Pancreas (tissue), 10 donors: ENCODE data around the gene AMN. TPM values are rescaled to one million over a fixed set of nuclear protein-coding genes. Genes with fewer than 3 reads are reported as not detected.

Experiments
- ATAC-seq, 4 donors: fragments of 200-7000 bp; cut with Tn5 transposase; one replicate each; pipeline versions ENCODE4 v1.8.0 to v1.9.1; 2020; ENCODE audit warnings: mild to moderate bottlenecking in 4 of 4, moderate library complexity in 4 of 4
- DNase-seq, 6 donors: peaks; one replicate each; pipeline ENCODE4 v3.0.0-alpha.2; 2020
- FAIRE-seq: peaks from 2 replicates; lab custom pipeline; 2012; peaks lifted over from hg19 to GRCh38; lab: Jason Lieb, UNC
- H3K27ac ChIP-seq, 4 donors: fragments of 200-600 bp; sonication (generic); 1 replicate in 3 of 4; 2 replicates in 1 of 4; pipeline versions ENCODE4 v1.5.0 to v1.8.0; 2020
- H3K27me3 ChIP-seq, 4 donors: fragments of 200-600 bp; one replicate each; pipeline ENCODE4 v1.8.0; 2021
- H3K36me3 ChIP-seq, 3 donors: fragments of 200-600 bp; sonication (generic) in 1 of 3; one replicate each; pipeline versions ENCODE4 v1.5.0 to v1.8.0; 2020 to 2021
- H3K4me1 ChIP-seq, 3 donors: fragments of 200-600 bp; one replicate each; pipeline ENCODE4 v1.8.0; 2021
- H3K4me3 ChIP-seq, 4 donors: fragments of 200-600 bp; sonication (generic) in 2 of 4; one replicate each; pipeline versions ENCODE4 v1.5.0 to v1.8.0; 2020 to 2021
- H3K9me3 ChIP-seq, 4 donors: fragments of 200-600 bp; one replicate each; pipeline ENCODE4 v1.8.0; 2021
- WGBS, 2 donors: extraction: QIAGEN DNeasy Blood & Tissue Kit; methylation state at CpG; one replicate each; pipeline ENCODE4 v1.1.7; 2013; 5-methylcytosine and 5-hydroxymethylcytosine counted together
- intact Hi-C, 3 donors: fragments of 100-400 bp; cut with DNase I; formaldehyde crosslinking; loops; one replicate each; pipeline versions ENCODE4 v1.11.1 to v1.14.2; 2022
- polyA plus RNA-seq, 2 donors: library from polyadenylated mRNA; stranded (reverse); fragments of 200-250 nt; gene quantifications; one replicate each; pipeline ENCODE4 v1.2.3, GENCODE V29; 2013
- total RNA-seq, 6 donors: library from RNA; stranded (reverse); fragmentation: NEBNext Ultra II Directional in 4 of 6; extraction: Animal tissue kit (Norgen Biotek cat#: 25700) in 4 of 6; gene quantifications; one replicate each; pipeline versions ENCODE4 v1.2.1 to v1.2.4, GENCODE V29; 2021 to 2023
- TF ChIP-seq, protein P1 (sequence below), 4 donors: fragments of 200-600 bp; sonication (generic) in 3 of 4; IDR thresholded peaks; one replicate each; pipeline versions ENCODE4 v1.5.0 to v1.8.0; 2021; ENCODE audit warnings: antibody characterized with exemption in 4 of 4
- donor health status: healthy with polysubstance abuse.
- donor health status: DM: no; HTN: no; CAD: no; lungs with moderate emphysema.
- donor health status: DM: no; HTN: no; CAD: no.
- donor health status: control.
- donor health status: control.
- donor health status: Bipolar disorder and iron deficiency.
- donor health status: DM: yes; HTN: yes; CAD: no.
- donor health status: DM: no; HTN: no; CAD: no.
- donor health status: DM: no; HTN: no; CAD: no.
- donor health status: DM: yes; HTN: yes; CAD: no.

AMN gene
- total and polyA plus RNA-seq, 8 donors: 1.0 to 4.3 (median 1.5) TPM

DNA sequence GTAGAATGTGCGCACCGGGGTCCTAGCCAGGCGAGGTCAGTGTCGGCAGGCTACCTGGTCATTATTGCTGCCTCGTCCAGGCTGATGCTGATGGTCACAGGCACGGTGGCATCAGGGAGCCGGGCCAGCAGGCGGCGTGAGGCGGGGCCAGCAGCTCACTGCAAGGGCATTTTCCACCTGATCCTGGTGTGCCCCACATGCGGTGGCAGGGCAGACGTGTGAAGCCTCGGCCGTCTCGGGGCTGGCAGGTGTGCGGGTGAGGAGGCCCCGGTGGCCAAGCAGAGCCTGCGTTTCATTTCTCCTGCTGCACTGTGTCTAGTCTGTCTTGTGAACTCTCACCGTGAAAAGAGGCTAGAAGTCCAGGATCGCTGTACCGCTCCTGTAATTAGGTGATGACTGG, 12.0 kb upstream of the AMN start:
- no peak for ATAC-seq
- Histone ChIP-seq H3K4me1 (no peaks in the 10 kb centered on the region), H3K27me3 (no peaks in the 10 kb centered on the region), H3K4me3 (no peak overlapping the region), H3K9me3 (no peaks in the 10 kb centered on the region), H3K36me3 (no peaks in the 10 kb centered on the region), H3K27ac (no peak overlapping the region)
- TF ChIP-seq, protein P1, sequence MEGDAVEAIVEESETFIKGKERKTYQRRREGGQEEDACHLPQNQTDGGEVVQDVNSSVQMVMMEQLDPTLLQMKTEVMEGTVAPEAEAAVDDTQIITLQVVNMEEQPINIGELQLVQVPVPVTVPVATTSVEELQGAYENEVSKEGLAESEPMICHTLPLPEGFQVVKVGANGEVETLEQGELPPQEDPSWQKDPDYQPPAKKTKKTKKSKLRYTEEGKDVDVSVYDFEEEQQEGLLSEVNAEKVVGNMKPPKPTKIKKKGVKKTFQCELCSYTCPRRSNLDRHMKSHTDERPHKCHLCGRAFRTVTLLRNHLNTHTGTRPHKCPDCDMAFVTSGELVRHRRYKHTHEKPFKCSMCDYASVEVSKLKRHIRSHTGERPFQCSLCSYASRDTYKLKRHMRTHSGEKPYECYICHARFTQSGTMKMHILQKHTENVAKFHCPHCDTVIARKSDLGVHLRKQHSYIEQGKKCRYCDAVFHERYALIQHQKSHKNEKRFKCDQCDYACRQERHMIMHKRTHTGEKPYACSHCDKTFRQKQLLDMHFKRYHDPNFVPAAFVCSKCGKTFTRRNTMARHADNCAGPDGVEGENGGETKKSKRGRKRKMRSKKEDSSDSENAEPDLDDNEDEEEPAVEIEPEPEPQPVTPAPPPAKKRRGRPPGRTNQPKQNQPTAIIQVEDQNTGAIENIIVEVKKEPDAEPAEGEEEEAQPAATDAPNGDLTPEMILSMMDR (IDR thresholded peaks at IDR 0.05): no peak
- DNase-seq: no peak
- WGBS, 2 donors: 89 to 90% methylated on average over 21 of the region's 21 CpGs
- no peak for FAIRE-seq
- intact Hi-C loops: loop anchor here in 1 of 3 donors (10.0 kb wide), 1 partner anchor 216 kb away; no protein-coding TSS in a partner anchor

DNA sequence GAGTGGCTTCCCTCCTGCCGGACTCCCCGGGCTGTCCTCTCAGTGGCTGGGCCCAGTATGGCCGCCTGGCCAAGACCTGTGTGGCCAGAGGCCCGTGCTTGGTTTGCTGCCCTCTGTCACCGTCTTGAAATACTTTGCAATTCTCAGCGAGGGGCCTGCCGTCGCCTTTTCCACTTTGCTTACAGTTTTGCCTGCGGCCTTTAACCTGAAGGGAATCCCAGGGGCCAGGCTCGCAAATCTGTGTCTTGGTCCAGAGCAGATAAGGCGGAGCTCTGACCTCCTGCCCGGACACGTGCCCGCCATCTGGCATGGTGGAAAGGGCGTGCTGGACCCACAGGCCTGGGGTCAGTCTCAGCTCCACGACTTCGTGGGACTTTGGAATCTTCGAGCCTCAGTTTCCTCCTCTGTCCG, 10.9 kb upstream of the AMN start:
- Histone ChIP-seq H3K9me3 (no peaks in the 10 kb centered on the region), H3K4me1 (no peaks in the 10 kb centered on the region), H3K27me3 (no peaks in the 10 kb centered on the region), H3K4me3 (no peak overlapping the region), H3K27ac (no peak overlapping the region), H3K36me3 (no peaks in the 10 kb centered on the region)
- FAIRE-seq: no peak
- no peak for ATAC-seq
- intact Hi-C loops: loop anchor here in 1 of 3 donors (10.0 kb wide), 1 partner anchor 217 kb away; no protein-coding TSS in a partner anchor
- DNase-seq: no peak
- TF ChIP-seq, protein P1 (IDR thresholded peaks at IDR 0.05): no peak
- 86 to 92% methylated on average over 19 of the region's 19 CpGs for WGBS, 2 donors

DNA sequence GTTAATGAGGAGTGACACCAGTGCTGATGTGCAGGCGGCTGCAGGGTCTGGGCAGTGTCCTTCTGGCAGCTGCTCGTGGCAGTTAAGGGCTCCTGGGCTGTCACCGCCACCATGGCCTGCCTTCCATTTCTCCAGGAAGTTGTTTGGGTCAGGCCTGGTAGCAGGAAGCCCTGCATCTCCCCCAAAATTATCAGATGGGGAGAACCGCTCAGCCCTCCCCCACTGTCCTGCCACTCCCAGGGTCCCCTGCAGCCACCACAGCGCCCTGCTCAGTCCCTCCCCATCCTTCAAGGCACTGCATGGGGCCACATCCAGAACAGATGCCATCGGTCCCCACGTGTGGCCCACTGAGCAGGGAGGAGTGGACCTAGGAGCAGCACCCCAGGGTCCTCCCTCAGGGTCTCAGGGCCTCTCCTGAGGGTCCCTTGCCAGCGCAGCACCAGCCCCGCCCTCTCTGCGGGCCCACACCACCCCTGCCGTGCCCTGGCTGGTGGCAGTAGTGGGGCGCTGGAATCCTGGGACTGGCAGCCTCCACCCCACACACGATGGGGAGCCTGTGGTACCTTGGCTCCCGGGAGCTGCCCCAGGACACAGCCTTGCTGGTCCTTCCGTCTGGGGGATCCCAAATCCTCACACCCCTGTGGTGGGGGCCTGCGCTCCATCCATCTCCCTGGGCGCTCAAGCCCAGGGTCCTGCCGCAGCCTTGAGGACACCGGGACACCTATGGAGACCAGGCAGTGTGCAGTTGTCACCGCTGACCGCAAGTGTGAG, 10.3 kb upstream of the AMN start:
- ATAC-seq (no peak), FAIRE-seq (no peak), DNase-seq (peak in 1 of 6 donors; percentile 35)
- 92 to 93% methylated on average over 21 of the region's 21 CpGs for WGBS, 2 donors
- TF ChIP-seq, protein P1 (IDR thresholded peaks at IDR 0.05): no peak
- Histone ChIP-seq H3K27ac (no peak overlapping the region), H3K4me3 (no peak overlapping the region), H3K36me3 (no peaks in the 10 kb centered on the region), H3K27me3 (no peaks in the 10 kb centered on the region), H3K4me1 (no peaks in the 10 kb centered on the region), H3K9me3 (no peaks in the 10 kb centered on the region)
- intact Hi-C loops: loop anchor here in 1 of 3 donors (10.0 kb wide), 1 partner anchor 217 kb away; no protein-coding TSS in a partner anchor

DNA sequence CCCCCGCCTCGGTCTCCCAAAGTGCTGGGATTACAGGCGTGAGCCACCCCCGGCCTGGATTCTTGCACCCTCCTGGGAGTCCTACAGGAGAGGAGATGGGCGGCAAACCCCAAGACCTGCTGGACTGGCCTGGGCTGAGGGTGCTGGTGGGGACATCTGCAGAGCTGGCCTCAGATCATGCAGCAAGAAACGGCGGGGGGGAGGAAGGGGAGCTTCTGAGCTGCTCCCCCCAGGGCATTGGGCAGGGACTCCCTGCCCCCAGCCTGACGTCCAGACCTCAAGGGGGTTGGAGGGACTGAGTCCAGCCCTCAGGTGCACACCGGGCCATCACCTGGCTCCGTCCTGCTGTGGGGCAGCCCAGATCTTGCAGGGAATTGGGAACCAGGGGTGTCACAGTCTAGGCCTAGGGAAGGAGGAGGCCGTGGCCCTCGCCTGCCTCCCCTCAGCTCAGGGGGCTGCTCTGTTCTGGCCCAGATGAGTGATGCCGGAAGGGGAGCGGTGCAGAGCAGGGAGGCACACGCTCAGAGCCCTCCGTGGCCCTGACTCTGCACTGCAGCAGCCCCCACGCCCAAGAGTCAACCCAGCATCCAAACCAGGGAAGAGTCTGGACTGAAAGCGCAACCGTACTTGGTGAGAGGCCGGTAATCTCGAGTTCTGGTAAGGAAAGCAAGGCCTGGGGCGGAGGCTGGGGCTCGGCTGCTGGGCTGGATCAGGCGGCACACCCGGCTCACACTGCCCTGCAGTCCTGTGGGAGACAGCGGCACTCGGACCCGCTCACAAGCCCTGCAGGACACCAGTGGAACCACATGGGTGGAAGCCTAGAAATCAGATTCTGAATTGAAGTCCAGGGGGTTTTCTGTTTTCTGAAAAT, 8.9 kb upstream of the AMN start:
- 87 to 91% methylated on average over 27 to 28 of the region's 28 CpGs for WGBS, 2 donors
- Histone ChIP-seq H3K36me3 (no peaks in the 10 kb centered on the region), H3K9me3 (no peaks in the 10 kb centered on the region), H3K4me3 (no peak overlapping the region), H3K27me3 (no peaks in the 10 kb centered on the region), H3K4me1 (no peaks in the 10 kb centered on the region), H3K27ac (no peak overlapping the region)
- no peak for FAIRE-seq
- DNase-seq: peak in 1 of 6 donors; percentile 47
- TF ChIP-seq, protein P1 (IDR thresholded peaks at IDR 0.05): no peak
- no peak for ATAC-seq
- intact Hi-C loops: loop anchor here in 1 of 3 donors (10.0 kb wide), 1 partner anchor 219 kb away; no protein-coding TSS in a partner anchor
